HCT116 (cell line): Measurements from ENCODE around the gene ARMH4. TPM values are rescaled to one million over a fixed set of nuclear protein-coding genes. Genes with fewer than 3 reads are reported as not detected.

ENCODE experiments used
- ATAC-seq: fragments of 200-7000 bp; cut with Tn5 transposase; 2 replicates; pipeline ENCODE4 v1.9.1; 2020; ENCODE audit warnings: mild to moderate bottlenecking, moderate library complexity
- BruUV-seq: library from RNA; stranded (reverse); fragments of 400-500 nt; replicated peaks from 2 replicates; lab custom pipeline; 2021; lab: Mats Ljungman, UMichigan
- CTCF ChIA-PET: fragments of 300-600 bp; sonication (Branson Sonifier 250); formaldehyde crosslinking; loops from one replicate; lab custom pipeline; 2021; ENCODE audit warnings: antibody characterized with exemption; lab: Charles Lee
- POLR2A ChIA-PET: fragments of 300-600, 350-600 bp; sonication (Branson Sonifier 250); formaldehyde crosslinking; loops from one replicate; lab custom pipeline; 2021; ENCODE audit warnings: antibody characterized with exemption; lab: Charles Lee
- RAD21 ChIA-PET, 2 experiments: fragments of 300-600 bp; sonication (Branson Sonifier 250); formaldehyde crosslinking; loops; one replicate each; lab custom pipeline; 2023; ENCODE audit warnings: low total read pairs in 2 of 2; ENCODE audit not compliant: uncharacterized antibody in 2 of 2, unreplicated experiment in 2 of 2, low non-redundant PET in 1 of 2; lab: Charles Lee
- DNase-seq: peaks from one replicate; pipeline ENCODE4 v3.0.0-alpha.2; 2010; ENCODE audit warnings: low read depth, low spot score
- H2AFZ ChIP-seq: fragments of 200-600 bp; shearing (Covaris generic), sonication (generic); 2 replicates; pipeline ENCODE4 v1.6.1; 2017; ENCODE audit warnings: low read depth, mixed run types, mixed read lengths, antibody characterized with exemption, low read length; ENCODE audit not compliant: poor library complexity, severe bottlenecking
- H3K27ac ChIP-seq: 2 replicates; pipeline ENCODE4 v1.5.1; 2012; ENCODE audit warnings: low read depth, low read length
- H3K27me3 ChIP-seq: fragments of 200-600 bp; sonication (generic); 2 replicates; pipeline ENCODE4 v1.6.1; 2016; ENCODE audit warnings: mixed run types, low read length, mixed read lengths; ENCODE audit not compliant: insufficient read depth
- H3K36me3 ChIP-seq, 2 experiments: fragments of 200-500 bp in 1 of 2; fragments of 200-600 bp in 1 of 2; sonication (Bioruptor generic) in 1 of 2; sonication (generic) in 1 of 2; 2 replicates each; pipeline versions ENCODE4 v1.5.1 to v1.6.1; 2014 to 2016; ENCODE audit warnings: low read length in 2 of 2, inconsistent platforms in 1 of 2, mixed read lengths in 1 of 2, mixed run types in 1 of 2; ENCODE audit not compliant: insufficient read depth in 2 of 2, control insufficient read depth in 1 of 2
- H3K4me1 ChIP-seq, 2 experiments: fragments of 200-600 bp in 1 of 2; sonication (generic) in 1 of 2; 2 replicates each; pipeline versions ENCODE4 v1.5.1 to v1.6.1; 2012 to 2017; ENCODE audit warnings: low read length in 2 of 2, inconsistent platforms in 1 of 2, mild to moderate bottlenecking in 1 of 2, mixed read lengths in 1 of 2, mixed run types in 1 of 2, moderate library complexity in 1 of 2; ENCODE audit not compliant: insufficient read depth in 2 of 2, control insufficient read depth in 1 of 2
- H3K4me2 ChIP-seq: fragments of 200-600 bp; sonication (generic); 2 replicates; pipeline ENCODE4 v1.6.1; 2017; ENCODE audit warnings: mixed run types, low read length, mixed read lengths
- H3K4me3 ChIP-seq, 2 experiments: fragments of 200-600 bp in 1 of 2; sonication (generic) in 1 of 2; replicated peaks in 1 of 2; 2 replicates each; pipeline ENCODE4 v1.5.1; 2011 to 2016; ENCODE audit warnings: low read length in 2 of 2, control low read depth in 1 of 2, low read depth in 1 of 2, mild to moderate bottlenecking in 1 of 2, mixed read lengths in 1 of 2, mixed run types in 1 of 2
- H3K79me2 ChIP-seq: fragments of 200-600 bp; sonication (generic); 2 replicates; pipeline ENCODE4 v1.6.1; 2017; ENCODE audit warnings: mild to moderate bottlenecking, mixed run types, low read length, moderate library complexity, mixed read lengths; ENCODE audit not compliant: insufficient read depth
- H3K9ac ChIP-seq: fragments of 200-600 bp; sonication (generic); 2 replicates; pipeline ENCODE4 v1.6.1; 2016; ENCODE audit warnings: low read length, mixed read lengths
- H3K9me2 ChIP-seq: fragments of 200-600 bp; sonication (generic), shearing (Covaris generic); 2 replicates; pipeline ENCODE4 v1.6.1; 2017; ENCODE audit warnings: mixed run types, mild to moderate bottlenecking, moderate library complexity; ENCODE audit not compliant: insufficient read depth
- H3K9me3 ChIP-seq, 2 experiments: fragments of 200-500 bp in 1 of 2; fragments of 200-600 bp in 1 of 2; sonication (Bioruptor generic) in 1 of 2; sonication (generic) in 1 of 2; 2 replicates each; pipeline ENCODE4 v1.6.1; 2014 to 2017; ENCODE audit warnings: low read length in 2 of 2, mixed read lengths in 2 of 2, inconsistent platforms in 1 of 2, low read depth in 1 of 2, mild to moderate bottlenecking in 1 of 2, mixed run types in 1 of 2, moderate library complexity in 1 of 2; ENCODE audit not compliant: control insufficient read depth in 1 of 2, insufficient read depth in 1 of 2
- H4K20me1 ChIP-seq: fragments of 200-600 bp; sonication (generic), shearing (Covaris generic); 2 replicates; pipeline ENCODE4 v1.6.1; 2017; ENCODE audit warnings: mixed run types, mild to moderate bottlenecking, moderate library complexity; ENCODE audit not compliant: insufficient read depth
- CEBPB ChIP-seq: IDR thresholded peaks from 2 replicates; pipeline ENCODE4 v1.6.1; 2012; ENCODE audit warnings: low read depth
- POLR2AphosphoS5 ChIP-seq: IDR thresholded peaks from 2 replicates; pipeline ENCODE4 v1.6.1; 2011; ENCODE audit warnings: mild to moderate bottlenecking, low read depth, low read length, moderate library complexity
- SIN3A ChIP-seq: IDR thresholded peaks from 2 replicates; pipeline ENCODE4 v1.6.1; 2012; ENCODE audit warnings: low read depth
- SP1 ChIP-seq: IDR thresholded peaks from 2 replicates; pipeline ENCODE4 v1.6.1; 2012; ENCODE audit warnings: low read depth
- YY1 ChIP-seq: IDR thresholded peaks from 2 replicates; pipeline ENCODE4 v1.6.1; 2011; ENCODE audit warnings: low read length, low read depth, moderate library complexity, mild to moderate bottlenecking; ENCODE audit not compliant: insufficient replicate concordance; ENCODE audit errors: extremely low read depth
- ZFX ChIP-seq: fragments of 450-650 bp; IDR thresholded peaks from 2 replicates; pipeline ENCODE4 v1.6.1; 2017
- ZNF274 ChIP-seq: fragments of 200-500 bp; sonication (Bioruptor generic); IDR thresholded peaks from 2 replicates; pipeline ENCODE4 v1.6.1; 2014; ENCODE audit warnings: mild to moderate bottlenecking, low read depth, low read length, inconsistent platforms
- intact Hi-C: fragments of 100-400 bp; cut with micrococcal nuclease; formaldehyde crosslinking; loops from 2 replicates; pipeline ENCODE4 v1.10.0; 2022
- total RNA-seq: library from RNA; stranded (reverse); gene quantifications from one replicate; pipeline ENCODE4 v1.2.1, GENCODE V29; 2021; ENCODE audit not compliant: unreplicated experiment
- TF ChIP-seq, protein P1 (sequence below): IDR thresholded peaks from 2 replicates; pipeline ENCODE4 v1.6.1; 2012
- TF ChIP-seq, protein P2 (sequence below), 3 experiments: fragments of 200-600 bp in 1 of 3; sonication (generic) in 1 of 3; IDR thresholded peaks in 2 of 3; conservative IDR thresholded peaks in 1 of 3; 2 replicates each; pipeline ENCODE4 v1.5.1; 2012 to 2017; ENCODE audit warnings: low read depth in 2 of 3, low read length in 2 of 3, antibody characterized with exemption in 1 of 3, borderline replicate concordance in 1 of 3, control low read depth in 1 of 3, mild to moderate bottlenecking in 1 of 3, mixed read lengths in 1 of 3, mixed run types in 1 of 3, moderate library complexity in 1 of 3; ENCODE audit not compliant: insufficient read depth in 1 of 3

Gene ARMH4
- total RNA-seq, 1 experiment from 2014 or later, result 1.7 TPM

DNA sequence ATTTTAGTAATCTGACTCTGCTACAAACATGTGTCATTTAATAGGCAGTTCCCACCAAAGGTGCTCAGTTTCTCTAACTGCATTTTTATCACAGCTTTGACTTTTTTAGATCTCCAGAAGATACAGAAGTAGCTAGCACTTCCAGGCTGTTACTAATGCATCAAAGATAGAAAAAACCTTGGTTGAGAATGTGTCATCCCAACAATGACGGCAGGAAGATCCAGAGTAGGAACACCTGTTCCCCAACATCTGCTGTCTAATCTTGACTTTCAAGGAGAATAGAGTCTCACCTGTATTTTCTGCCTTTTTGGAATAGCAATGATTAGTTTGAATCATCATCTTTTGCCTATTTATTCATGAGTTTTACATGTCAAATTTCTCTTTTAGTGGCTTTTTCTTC lies 45.0 kb downstream of the ARMH4 start:
- intact Hi-C loops, result no loop called here
- no peak for DNase-seq

More for the DNA sequence above, 45.0 kb downstream of the ARMH4 start:
- CTCF ChIA-PET, result interaction anchor here (1.0 kb wide), 1 partner anchor 257 kb away, joined by 3 read pairs; no protein-coding TSS in a partner anchor
- no peaks in the 10 kb centered on the region for H3K9me3 ChIP-seq
- H3K4me2 ChIP-seq, result no peak overlapping the region
- RAD21 ChIA-PET, result interaction anchor here in 1 of 2 experiments (0.6 to 1.3 kb wide), 2 partner anchors 10 to 692 kb away, joined by 3 read pairs; no protein-coding TSS in a partner anchor
- H3K4me1 ChIP-seq, result no peaks in the 10 kb centered on the region
- H3K79me2 ChIP-seq, result no peaks in the 10 kb centered on the region
- no peak overlapping the region for H3K9ac ChIP-seq
- 0 out of 2 replicates have a peak, but pooled peaks cover 12% of the 10 kb centered on the region for H3K27me3 ChIP-seq
- no peak overlapping the region for H3K27ac ChIP-seq
- ATAC-seq, result no peak
- H3K9me2 ChIP-seq, result no peaks in the 10 kb centered on the region
- no peaks in the 10 kb centered on the region for H4K20me1 ChIP-seq
- POLR2A ChIA-PET, result no interaction called here
- TF ChIP-seq ZFX (no peak), YY1 (no peak), SIN3A (no peak), CEBPB (no peak), POLR2AphosphoS5 (no peak), ZNF274 (no peak), SP1 (no peak)
- TF ChIP-seq, protein P1, sequence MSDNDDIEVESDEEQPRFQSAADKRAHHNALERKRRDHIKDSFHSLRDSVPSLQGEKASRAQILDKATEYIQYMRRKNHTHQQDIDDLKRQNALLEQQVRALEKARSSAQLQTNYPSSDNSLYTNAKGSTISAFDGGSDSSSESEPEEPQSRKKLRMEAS, result no peak
- TF ChIP-seq, protein P2, sequence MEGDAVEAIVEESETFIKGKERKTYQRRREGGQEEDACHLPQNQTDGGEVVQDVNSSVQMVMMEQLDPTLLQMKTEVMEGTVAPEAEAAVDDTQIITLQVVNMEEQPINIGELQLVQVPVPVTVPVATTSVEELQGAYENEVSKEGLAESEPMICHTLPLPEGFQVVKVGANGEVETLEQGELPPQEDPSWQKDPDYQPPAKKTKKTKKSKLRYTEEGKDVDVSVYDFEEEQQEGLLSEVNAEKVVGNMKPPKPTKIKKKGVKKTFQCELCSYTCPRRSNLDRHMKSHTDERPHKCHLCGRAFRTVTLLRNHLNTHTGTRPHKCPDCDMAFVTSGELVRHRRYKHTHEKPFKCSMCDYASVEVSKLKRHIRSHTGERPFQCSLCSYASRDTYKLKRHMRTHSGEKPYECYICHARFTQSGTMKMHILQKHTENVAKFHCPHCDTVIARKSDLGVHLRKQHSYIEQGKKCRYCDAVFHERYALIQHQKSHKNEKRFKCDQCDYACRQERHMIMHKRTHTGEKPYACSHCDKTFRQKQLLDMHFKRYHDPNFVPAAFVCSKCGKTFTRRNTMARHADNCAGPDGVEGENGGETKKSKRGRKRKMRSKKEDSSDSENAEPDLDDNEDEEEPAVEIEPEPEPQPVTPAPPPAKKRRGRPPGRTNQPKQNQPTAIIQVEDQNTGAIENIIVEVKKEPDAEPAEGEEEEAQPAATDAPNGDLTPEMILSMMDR (IDR thresholded peaks at IDR 0.05 in 2 of 3, conservative IDR thresholded peaks at IDR 0.05 in 1 of 3; ENCODE audit: borderline replicate concordance in 1 of 3, insufficient read depth in 1 of 3, low read depth in 2 of 3, low read length in 2 of 3), result no peak
- H3K4me3 ChIP-seq, result no peak overlapping the region
- no peak overlapping the region for H2AFZ ChIP-seq
- no TSS peak for BruUV-seq
- no peaks in the 10 kb centered on the region for H3K36me3 ChIP-seq
